Uterine smooth muscle cell (primary cell): ENCODE data around the gene C1orf210. TPM values are rescaled to one million over a fixed set of nuclear protein-coding genes. Genes with fewer than 3 reads are reported as not detected.

Source experiments
- total RNA-seq: library from RNA; depleted of rRNA; stranded (reverse); fragments of >200 nt; gene quantifications from 2 replicates; pipeline ENCODE4 v1.2.3, GENCODE V29; 2014

C1orf210 gene
- total RNA-seq: 0.11 TPM in 1 of 2 replicates, not detected in the other

DNA sequence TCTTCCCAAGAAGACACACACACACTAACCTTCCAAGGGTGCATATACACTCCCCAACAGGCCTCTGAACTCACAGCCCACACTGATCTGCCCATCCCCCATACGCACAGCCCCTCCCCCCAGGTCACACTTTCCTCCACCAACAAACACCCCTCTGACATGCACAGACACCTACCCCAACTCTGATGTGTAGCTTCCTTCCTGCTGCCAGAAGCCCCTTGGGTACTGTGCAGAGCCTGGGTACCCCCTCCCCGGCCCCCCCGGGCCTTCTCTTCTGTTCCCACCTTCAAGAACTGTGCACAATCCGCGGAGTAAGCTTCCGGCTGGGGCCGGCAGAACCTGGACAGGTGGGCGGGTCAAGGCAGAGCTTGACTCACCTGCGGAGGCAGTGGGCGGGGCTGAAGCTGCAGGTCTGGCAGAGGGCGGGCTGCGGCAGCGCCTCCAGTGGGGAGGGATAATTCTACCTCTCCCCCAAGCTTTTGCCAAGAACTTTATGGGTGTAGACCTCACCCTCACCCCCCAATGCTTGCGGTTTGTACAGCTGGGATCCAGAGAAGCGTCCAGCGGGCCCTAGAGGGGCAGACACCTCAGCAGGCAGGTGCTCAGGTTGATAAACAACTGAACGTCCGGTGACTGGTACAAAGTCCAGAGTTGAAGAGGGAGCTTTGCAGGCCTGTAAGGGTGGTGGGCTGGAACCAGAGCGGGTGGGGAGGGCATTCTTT lies at the start of gene C1orf210:
TSS of gene C1orf210 (minus strand) at position 313 of the 722 bp plus-strand sequence. CDS start 2,311 bp downstream, outside the sequence.

GRCh38 chr1:43300378-43301094 lies 15.2 kb upstream of the C1orf210 start, which contains the start of gene TIE1:
TIE1 (plus strand) TSS chr1:43300982; CDS start chr1:43301072, 90 bp downstream.

DNA sequence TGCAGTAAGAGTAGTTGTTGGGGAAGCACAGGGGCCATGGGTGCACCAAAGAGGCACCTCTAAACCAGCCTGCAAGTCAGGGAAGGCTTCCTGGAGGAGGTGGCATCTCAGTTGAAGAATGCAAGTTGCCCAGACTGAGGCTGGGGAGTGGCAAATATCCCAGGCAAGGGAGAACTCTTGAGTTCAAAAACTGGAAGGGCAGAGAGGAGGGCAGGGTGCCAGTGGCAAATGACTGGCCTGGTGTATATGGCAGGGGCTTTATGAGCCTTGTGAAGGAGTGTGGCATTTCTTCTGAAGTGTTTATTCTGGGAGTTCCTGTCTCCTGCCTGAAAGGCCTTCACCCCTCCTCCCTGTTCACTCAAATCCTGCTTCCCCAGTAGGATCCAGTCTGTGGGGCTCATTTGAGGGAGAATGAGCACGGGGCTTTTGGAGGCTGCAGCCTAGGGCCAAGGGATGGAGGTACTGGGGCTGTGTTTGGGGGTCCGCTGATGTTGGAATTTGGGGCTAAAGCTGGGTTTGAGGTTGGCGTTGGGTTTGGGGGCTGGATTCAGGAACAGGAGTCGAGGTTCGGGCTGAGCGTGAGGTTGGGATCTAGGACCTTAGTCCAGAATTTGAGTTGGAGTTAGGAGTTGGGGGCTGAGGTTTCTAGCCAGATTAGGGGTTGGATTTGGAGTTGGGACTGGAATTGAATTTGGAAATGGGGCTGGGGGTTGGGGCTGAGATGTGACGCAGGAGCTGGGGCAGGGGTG lies 15.6 kb downstream of the C1orf210 start, which contains the start of gene TMEM125:
TSS of gene TMEM125 (plus strand) at position 357 of the 749 bp plus-strand sequence. CDS start 2,740 bp downstream, outside the sequence.

Other genes starting within 250 kb of the C1orf210 start
- 92.6 and 174 TPM in 2 replicates for gene EBNA1BP2, start 113.3 kb downstream of the C1orf210 start, total RNA-seq
- 0.22 and 0.75 TPM in 2 replicates for gene CFAP57, start 113.3 kb downstream of the C1orf210 start, total RNA-seq
- under 0.01 TPM in 1 of 2 replicates, not detected in the other for gene TMEM125, start 15.6 kb downstream of the C1orf210 start, total RNA-seq
- 67.9 and 127 TPM in 2 replicates for gene TIE1, start 15.4 kb upstream of the C1orf210 start, total RNA-seq
- gene MPL, start 52.2 kb upstream of the C1orf210 start, total RNA-seq: not detected in 2 replicates
- 37.7 and 171 TPM in 2 replicates for gene CDC20, start 73.4 kb upstream of the C1orf210 start, total RNA-seq
- gene ELOVL1, start 82.4 kb upstream of the C1orf210 start, total RNA-seq: 49.9 and 51.4 TPM in 2 replicates
- gene MED8, start 104.2 kb upstream of the C1orf210 start, total RNA-seq: 75.9 and 83.1 TPM in 2 replicates
- gene SZT2, start 104.3 kb upstream of the C1orf210 start, total RNA-seq: 33.3 and 34.7 TPM in 2 replicates
- 33.6 and 46.8 TPM in 2 replicates for gene HYI, start 168.3 kb upstream of the C1orf210 start, total RNA-seq
- 58.4 and 90.2 TPM in 2 replicates for gene PTPRF, start 245.3 kb upstream of the C1orf210 start, total RNA-seq